Stimulated activated CD4-positive, alpha-beta T cell treated with anti-CD3 and anti-CD28 coated beads, Interleukin-12 subunit alpha, Interleukin-12 subunit beta, amount 100 ng/mL, for 24 hours (primary cell): Measurements from ENCODE around the gene C1orf185.
"Not testable (repeated sequence)": the region's sequence is repeated elsewhere in the genome, so short reads cannot be mapped to it uniquely, and the experiment has no call there.

Experiments
- DNase-seq, 2 experiments: peaks; one replicate each; pipeline ENCODE4 v3.0.0-alpha.2; 2020; ENCODE audit warnings: low read depth in 2 of 2

Gene C1orf185

GRCh38 chr1:51137696-51138095, 35.7 kb downstream of the C1orf185 start:
- not testable (repeated sequence) for DNase-seq

DNA sequence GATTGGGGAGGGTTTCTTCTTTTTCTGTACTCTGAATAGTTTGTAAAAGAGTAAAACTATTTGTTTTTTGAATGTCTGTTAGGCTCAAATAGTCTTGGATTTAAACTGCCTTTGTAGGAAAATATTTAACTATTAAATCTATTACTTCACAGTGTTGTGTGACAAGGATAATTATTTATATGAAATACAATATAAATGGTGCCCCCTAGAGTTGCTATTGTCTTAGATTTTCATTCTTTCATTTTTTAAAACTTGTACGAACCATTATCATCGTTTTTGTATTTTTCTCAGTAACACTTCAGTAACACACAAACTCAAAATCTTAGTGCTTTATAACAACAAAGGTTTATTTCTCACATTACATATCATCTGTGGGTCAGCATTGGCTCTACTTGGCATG, 37.4 kb downstream of the C1orf185 start:
- no peak for DNase-seq

DNA sequence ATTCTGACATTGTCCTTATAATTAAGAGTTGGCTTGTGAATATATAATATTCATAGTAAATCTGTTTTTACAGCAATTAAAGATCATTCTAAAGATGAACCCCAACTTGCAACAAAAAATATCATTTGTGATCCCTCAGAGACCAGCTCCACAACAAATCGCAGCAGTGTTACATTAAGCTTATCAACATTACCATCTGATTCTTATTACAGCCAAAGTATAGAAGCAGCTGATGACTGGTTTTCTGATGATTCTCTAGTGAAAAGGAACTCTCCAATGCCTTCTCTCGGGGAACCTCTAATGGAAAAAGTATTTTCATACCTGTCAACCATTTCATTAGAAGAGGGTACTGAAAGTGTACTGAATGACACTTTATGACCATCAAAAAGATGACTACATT, 45.4 kb downstream of the C1orf185 start:
- no peak for DNase-seq

- no peak for DNase-seq
These were observed 52.7 kb downstream of the C1orf185 start for GRCh38 chr1:51154776-51155175.

GRCh38 chr1:51156752-51157151, 54.7 kb downstream of the C1orf185 start:
- no peak for DNase-seq

GRCh38 chr1:51157395-51157794, 55.4 kb downstream of the C1orf185 start:
- DNase-seq, result no peak

DNA sequence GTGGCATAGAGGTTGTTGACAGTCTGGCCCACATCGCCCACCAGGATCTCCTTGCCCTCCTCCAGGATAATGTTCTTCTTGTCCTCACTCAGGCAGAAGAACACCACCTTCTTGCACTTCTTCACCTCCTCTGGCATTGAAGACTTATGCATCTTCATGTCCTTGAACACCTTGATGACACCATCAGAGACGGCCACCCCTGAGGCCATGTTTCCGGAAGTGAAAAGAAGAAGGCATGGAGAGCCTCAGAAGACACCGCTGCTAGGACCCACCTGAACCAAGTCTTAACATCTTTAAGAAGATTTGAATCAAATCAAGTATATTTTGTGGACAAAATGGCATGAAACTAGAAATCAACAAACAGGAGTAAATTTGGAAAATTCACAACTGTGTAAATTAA, 56.2 kb downstream of the C1orf185 start:
- DNase-seq, result no peak

DNA sequence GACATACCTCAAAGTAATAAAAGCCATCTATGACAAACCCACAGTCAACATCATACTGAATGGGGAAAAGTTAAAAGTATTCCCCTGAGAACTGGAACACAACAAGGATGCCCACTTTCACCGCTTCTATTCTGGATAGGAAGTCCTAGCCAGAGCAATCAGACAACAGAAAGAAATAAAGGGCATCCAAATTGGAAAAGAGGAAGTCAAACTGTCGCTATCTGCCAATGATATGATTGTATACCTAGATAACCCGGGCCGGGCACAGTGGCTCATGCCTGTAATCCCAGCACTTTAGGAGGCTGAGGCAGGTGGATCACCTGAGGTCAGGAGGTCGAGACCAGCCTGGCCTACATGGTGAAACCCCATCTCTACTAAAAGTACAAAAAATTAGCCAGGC, 60.5 kb downstream of the C1orf185 start:
- DNase-seq, result not testable (repeated sequence)

- no peak for DNase-seq
These were observed 63.5 kb downstream of the C1orf185 start for GRCh38 chr1:51165540-51165939.

- no peak for DNase-seq
These were observed 66.3 kb downstream of the C1orf185 start for GRCh38 chr1:51168266-51168845.

DNA sequence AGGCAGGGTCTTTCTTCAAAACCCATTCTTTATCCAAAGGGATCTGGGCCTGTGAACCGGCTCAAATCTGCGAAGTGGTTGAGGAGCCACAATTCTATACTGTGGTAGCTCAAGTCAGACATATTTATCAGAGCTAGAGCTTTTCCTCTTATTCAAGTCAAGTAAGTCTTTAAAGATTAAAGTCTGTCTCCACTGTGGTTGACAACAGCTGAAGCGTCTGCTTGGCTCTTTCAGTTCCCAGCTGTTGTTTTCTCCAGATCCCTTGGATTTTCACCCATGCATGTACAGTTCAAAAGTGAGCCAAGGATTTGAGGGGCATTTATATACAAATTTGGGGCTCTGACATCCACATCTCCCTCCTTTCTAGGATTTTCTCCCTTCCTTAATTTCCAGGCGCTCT, 66.9 kb downstream of the C1orf185 start:
- no peak for DNase-seq

DNA sequence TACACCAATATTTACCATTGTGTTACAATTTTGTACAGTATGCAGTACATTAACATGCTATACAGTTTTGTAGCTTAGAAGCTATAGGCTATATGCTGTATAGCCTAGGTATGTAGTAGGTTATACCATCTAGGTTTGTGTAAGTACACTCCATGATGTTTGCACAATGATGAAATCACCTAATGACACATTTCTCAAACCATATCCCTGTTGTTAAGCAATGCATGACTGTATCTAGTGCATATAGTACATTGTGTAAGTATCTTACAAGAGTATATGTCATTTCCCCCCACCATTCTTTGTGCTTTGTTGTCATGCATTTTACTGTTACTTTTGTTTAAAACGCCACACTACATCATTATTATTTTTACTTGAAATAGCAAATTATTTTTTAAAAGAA, 68.3 kb downstream of the C1orf185 start:
- DNase-seq, result no peak

GRCh38 chr1:51172811-51173210, 70.8 kb downstream of the C1orf185 start:
- no peak for DNase-seq

DNA sequence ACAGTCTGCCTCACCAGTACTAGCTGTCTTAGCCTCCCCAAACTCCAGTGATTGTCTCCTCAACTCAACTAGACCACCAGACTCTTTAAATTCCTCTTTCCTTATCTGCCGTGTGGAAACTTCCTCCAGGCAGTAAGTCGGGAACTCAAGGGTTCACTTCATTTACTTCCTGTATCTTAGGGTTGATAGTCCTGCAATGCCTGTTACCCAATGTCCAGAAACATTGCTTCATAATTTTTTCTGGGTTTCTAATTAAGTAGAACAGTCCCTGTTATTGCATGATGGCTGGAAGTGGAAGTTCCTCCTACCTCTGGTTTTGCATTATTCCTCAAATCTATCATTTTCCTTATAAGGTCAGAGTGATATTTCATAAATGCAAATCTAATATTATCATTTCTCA, 73.2 kb downstream of the C1orf185 start:
- DNase-seq, result no peak

GRCh38 chr1:51177988-51178387, 76.0 kb downstream of the C1orf185 start:
- not testable (repeated sequence) for DNase-seq

DNA sequence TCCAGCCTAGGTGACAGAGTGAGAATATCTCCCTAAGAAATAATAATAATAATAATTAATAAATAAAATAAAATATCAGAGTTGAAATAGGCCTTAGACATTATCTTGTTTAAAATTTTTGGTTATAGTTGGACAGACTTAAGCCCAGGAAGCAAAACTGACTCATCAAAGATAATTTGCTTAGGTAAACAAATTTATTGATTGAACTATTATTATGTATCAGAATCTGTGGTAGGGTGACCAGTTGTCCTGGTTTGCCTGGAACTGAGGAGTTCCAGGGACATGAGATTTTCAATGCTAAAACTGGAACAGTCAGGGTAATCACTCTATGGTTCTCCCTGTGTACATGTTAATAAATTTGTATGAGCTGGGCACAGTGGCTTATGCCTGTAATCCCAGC, 86.2 kb downstream of the C1orf185 start:
- no peak for DNase-seq

DNA sequence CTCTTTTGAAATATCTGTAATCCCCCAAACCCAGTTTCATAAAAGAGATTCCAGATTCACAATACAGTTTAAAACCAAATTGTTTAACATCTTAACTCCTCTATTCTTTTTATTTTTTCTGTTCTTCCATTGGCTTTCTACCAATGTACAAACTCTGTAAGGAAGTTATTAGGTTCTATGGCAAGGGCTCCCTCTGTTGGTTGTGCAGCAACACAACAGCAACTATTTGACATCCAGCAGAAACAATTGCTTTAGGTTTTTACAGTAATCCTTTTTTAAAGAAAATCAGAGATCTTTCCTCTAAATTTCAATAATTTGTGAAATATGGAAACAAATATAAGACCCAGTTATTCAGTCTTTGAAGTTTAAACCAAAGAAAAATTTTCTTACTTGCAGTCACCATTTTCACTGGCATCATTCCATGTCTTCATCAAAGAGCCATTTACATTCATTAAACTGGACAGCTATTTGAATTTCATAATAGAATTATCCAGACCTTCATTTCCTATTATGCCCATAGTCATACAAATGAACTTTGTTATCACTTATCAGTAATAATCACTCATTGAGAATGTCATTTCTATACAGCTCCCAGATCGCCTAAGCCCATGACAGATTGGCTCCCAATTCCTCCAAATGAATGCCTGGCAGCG, 87.5 kb downstream of the C1orf185 start:
- DNase-seq, result peak in 1 of 2 experiments; percentile 9

DNA sequence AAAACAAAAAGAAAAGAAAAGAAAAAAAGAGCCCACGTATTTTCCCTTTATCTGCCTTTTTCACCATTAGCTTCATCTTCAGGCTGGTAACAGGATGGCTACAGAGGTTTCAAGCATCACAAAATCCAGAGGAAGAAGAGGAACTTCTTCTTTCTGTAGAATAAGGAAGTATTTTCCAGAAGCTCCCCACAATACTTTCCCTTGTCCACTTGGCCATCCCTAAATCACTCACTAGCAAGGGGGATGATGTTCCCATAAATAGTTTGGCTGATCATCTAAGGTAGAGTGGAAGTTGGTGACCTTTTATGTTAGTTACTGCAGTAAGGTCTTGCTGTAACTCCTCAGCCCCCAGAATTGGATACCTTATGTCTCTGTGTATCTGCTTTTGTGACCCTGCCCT, 88.9 kb downstream of the C1orf185 start:
- DNase-seq, result no peak

GRCh38 chr1:51192213-51192843, 90.3 kb downstream of the C1orf185 start:
- DNase-seq, result peak; percentile 12 to 57

DNA sequence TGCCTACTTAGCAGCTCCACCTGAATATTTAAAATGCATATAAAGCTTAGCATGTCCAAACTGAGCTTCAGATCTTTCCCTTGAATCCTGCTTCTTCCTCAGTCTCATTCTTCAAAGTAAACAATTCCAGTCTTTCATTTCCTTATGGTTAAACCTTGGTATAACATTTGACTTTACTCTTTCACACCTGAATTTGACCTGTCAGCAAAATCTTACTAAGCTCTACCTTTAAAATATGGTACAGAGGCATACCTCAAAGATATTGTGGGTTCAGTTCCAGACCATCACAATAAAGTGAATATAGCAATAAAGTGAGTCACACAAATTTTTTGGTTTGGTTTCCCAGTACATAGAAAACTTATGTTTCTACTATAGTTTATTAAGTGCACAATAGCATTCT, 91.5 kb downstream of the C1orf185 start:
- no peak for DNase-seq
